Activated CD4-positive, alpha-beta T cell treated with anti-CD3 and anti-CD28 coated beads for 24 hours (primary cell): ENCODE measurements around the gene TRMT10A.

Source experiments
- DNase-seq, 2 donors: peaks; one replicate each; pipeline ENCODE4 v3.0.0-alpha.2; 2020; ENCODE audit warnings: low read depth in 2 of 2

The TRMT10A gene, protein sequence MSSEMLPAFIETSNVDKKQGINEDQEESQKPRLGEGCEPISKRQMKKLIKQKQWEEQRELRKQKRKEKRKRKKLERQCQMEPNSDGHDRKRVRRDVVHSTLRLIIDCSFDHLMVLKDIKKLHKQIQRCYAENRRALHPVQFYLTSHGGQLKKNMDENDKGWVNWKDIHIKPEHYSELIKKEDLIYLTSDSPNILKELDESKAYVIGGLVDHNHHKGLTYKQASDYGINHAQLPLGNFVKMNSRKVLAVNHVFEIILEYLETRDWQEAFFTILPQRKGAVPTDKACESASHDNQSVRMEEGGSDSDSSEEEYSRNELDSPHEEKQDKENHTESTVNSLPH

DNA sequence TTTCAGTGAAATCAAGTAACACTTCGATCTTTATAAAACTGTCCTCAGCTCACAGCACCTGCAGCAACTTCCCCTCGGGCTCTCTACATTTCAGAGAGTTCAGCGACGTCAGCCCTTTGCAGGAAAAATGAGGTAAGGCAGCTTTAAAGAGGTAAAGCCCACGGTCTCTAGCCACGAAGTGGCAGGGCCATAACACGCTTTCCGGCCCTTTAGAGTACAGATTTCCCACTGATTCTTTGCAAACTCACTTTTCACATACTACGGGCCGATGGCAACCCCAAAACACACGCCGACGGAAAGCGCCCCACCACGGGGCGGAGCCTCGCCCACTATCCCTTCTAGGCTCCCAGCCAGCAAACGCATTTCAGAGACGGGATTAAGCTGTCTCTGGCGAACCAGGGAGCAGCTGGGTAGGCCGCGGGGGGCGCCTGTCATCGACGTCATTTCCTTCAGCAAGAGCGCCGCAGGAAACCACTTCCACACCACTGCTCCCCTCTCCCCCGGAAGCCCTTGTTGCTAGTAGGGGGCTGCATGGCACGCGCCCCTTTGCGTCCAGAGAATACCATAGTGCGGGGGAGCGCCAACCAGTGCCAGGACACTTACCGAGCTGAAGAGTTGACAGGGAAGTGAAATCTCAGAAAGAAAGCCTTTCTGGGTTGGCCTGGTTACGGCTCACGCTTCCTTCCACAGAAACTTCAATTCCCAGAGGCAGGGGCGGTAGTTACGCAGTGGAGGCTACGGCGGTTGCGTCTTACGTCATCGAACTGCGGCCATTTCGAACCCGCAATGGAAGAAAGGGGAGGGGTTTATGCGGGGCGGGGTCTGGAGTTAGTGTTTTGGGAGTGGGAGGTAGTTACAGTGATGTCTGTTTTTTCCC, at the start of gene TRMT10A:
TSS of gene TRMT10A (minus strand) at position 730 of the 877 bp plus-strand sequence. CDS start 4,701 bp downstream, outside the sequence.
- DNase-seq, result peak; percentile 90 to 92

- DNase-seq, result no peak
Observed at GRCh38 chr4:99612704-99613103, 48.9 kb upstream of the TRMT10A start.

GRCh38 chr4:99612281-99612680, 48.4 kb upstream of the TRMT10A start:
- no peak for DNase-seq

- no peak for DNase-seq
Observed at GRCh38 chr4:99610605-99611175, 46.9 kb upstream of the TRMT10A start.

DNA sequence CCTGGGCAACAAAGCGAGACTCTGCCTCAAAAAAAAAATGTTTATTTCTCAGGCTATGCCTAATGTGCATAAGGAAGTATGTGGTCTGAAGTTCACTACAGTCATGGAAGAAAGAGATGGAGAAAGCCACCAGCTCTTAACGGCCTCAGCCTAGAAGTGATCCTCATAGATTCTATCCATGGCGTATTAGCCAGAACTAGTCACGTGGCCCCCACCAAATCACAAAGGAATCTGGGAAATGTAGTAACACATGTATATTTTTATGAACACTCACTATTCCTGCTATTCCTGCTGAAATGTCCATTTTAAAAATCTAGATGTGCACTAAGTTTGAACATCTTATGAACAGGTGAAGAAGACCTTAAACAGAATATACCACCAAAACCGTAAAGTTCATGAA, 44.6 kb upstream of the TRMT10A start:
- no peak for DNase-seq

DNA sequence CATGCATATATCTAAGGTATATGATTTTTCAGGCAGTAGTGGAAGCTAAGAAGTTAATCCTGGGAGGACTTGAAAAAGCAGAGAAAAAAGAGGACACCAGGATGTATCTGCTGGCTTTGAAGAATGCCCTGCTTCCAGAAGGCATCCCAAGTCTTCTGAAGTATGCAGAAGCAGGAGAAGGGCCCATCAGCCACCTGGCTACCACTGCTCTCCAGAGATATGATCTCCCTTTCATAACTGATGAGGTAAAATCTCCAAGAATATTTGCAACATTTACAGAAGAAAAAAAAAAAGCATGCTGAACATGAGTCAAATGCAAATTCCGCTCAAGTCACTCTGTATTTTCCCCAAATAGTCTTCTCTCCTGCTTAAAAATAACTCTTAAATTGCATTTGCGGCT, 42.9 kb upstream of the TRMT10A start:
- no peak for DNase-seq

DNA sequence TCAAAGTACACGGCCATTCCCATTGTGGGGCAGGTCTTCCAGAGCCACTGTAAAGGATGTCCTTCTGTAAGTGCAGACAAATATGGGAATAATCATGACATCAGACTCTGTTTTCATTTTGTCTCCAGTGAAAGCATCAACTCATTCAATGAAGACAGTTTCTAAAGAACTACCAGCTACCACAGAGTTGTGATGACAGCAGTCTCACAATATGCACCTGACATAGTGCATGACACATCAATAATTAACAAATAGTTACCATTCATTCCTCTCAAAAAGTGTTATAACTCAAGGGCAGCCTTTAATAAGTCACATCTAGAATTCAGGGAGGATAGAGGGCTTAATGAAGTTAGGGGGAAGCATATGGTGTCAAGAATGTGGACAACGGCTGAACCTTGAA, 31.0 kb upstream of the TRMT10A start:
- DNase-seq, result no peak

DNA sequence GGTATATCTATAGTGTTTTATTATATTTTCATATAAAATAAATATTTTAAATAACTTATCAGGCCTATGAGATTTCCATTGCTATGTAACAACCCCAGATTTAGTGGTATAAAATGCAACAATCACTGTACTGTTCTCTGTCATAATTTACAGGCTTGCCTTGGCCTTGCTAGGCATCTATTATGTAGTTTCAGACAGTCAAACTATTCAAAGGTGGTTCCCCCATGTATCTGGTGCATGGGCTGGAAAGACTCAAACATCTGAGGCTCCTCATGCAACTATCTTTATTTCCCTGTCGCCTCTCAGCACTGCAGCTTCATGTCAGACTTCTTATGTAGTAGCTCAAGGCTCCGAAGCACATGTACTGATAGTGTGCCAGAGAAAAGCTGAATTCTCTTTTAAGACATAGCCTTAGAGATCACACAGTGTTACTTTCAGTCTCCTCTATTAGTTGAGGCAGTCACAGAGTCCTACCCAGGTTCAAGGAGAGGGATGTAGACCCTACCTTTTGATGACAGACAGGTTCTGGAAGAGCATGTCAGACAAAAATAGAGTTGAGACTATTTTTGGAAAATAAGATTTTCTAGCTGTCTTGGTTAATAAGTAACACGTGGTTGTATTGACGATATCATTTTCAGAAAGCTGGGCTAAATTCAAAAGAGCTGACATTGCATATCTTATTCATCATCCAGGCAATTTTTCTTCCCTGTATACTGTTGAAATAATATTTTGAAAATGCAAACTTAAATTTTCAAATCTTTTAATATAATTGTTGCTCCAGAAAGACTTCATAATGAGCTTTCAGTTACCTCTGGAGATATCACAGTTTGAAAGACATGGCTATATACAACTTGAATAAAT, 30.2 kb upstream of the TRMT10A start:
- DNase-seq, result no peak

- DNase-seq, result no peak
Observed at GRCh38 chr4:99591757-99592156, 27.9 kb upstream of the TRMT10A start.

- no peak for DNase-seq
Observed at GRCh38 chr4:99587803-99588202, 24.0 kb upstream of the TRMT10A start.

- no peak for DNase-seq
Observed at GRCh38 chr4:99587309-99587708, 23.5 kb upstream of the TRMT10A start.

- no peak for DNase-seq
Observed at GRCh38 chr4:99586797-99587196, 23.0 kb upstream of the TRMT10A start.

GRCh38 chr4:99586322-99586721, 22.5 kb upstream of the TRMT10A start:
- DNase-seq, result no peak

GRCh38 chr4:99585516-99585915, 21.7 kb upstream of the TRMT10A start:
- no peak for DNase-seq

- DNase-seq, result no peak
Observed at GRCh38 chr4:99578714-99579113, 14.9 kb upstream of the TRMT10A start.

DNA sequence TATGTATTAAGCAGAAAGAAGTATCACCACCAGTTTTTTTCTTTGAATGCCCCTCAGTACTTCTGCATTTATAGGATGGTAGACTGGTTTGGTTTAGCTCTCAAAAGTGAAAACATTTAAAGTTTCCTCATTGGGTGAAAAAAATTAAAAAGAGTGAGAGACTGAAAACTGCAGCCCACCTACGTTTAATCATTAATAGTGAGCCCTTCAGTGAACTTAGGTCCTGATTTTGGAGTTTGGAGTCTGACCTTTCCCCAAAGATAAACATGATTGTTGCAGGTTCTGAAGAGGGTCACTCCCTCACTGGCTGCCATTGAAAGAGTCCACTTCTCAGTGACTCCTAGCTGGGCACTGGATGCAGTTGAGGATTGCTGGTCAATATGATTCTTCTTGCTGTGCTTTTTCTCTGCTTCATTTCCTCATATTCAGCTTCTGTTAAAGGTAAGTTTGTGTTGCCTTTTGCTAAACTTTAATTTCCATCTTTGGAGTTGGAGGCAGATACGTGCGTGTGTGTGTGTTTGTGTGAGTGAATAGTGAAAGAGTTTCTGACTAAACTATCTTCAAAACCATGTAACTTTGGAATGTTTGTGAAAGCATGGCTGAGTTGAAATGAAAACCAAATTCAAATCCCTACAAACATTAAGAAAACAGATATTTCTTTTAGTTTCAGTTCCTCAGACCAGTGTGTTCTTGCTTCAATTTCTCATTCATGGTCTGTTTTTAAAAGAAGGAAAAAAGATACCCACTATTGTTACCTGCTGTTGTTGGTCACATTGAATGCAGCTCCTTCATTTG, 10.9 kb upstream of the TRMT10A start, which contains the start of gene MTTP:
TSS of gene MTTP (plus strand) at position 295 of the 795 bp plus-strand sequence. CDS start at position 381, 86 bp downstream.
- DNase-seq, result no peak

DNA sequence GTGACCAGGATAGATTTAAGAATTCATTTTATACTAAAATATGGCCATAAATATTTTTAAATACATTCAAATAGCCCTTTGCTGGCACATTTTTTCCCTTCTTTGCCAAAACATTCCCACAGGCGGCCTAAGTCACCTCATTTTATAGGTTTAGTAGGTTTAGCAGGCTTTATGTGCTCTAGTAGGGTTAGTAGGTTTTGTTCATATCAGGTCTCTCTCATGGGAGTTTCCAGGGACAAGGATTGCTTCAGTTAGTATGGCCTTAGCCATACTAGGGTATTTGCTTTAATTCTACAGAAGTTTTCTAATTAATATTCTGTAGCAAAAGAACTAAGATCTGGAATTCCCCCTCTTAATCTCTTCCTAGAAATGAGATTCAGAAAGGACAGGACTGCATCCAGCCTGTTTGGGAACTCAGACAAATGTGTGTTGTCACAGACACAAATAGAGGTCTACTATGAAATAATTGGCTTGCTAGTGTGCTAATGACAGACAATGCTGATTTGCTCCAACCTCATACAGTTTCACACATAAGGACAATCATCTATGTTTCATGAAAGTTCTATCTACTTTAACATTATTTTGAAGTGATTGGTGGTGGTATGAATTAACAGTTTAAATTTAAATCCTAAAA, 10.0 kb upstream of the TRMT10A start:
- no peak for DNase-seq

- no peak for DNase-seq
Observed at GRCh38 chr4:99572527-99573240, 8.8 kb upstream of the TRMT10A start.

DNA sequence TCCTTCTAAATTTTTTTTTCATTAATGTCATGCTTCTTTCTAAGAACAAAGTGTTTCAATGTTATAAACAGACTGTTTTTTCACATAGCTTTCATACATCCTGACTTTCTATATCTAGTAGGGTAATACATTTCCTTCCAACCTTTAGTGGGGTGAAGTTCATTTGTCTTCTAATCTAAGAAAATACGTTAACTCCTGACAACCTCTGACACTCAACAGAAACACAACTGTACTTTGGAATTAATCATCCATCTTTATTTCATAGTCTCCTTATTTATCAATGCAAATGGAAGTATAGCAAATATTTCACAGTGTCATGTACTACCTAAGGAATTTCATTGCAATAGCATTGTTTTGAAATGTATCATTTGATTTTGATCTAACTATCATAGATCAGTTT, 8.0 kb upstream of the TRMT10A start:
- no peak for DNase-seq

- DNase-seq, result no peak
Observed at GRCh38 chr4:99564921-99565320, 1.1 kb upstream of the TRMT10A start.
